Body of pancreas (tissue), 4 donors: Measurements from ENCODE around the gene RASGEF1C. TPM values are rescaled to one million over a fixed set of nuclear protein-coding genes. Genes with fewer than 3 reads are reported as not detected.

Experiments
- ATAC-seq: fragments of 150-250 bp; one replicate; pipeline ENCODE4 v1.9.1; 2016
- DNase-seq, 4 donors: peaks; one replicate each; pipeline ENCODE4 v3.0.0-alpha.2; 2019
- H3K27ac ChIP-seq, 4 donors: fragments of 200-600 bp; sonication (generic); 1 replicate in 3 of 4; 2 replicates in 1 of 4; pipeline versions ENCODE4 v1.5.1 to v1.6.1; 2016 to 2019; ENCODE audit warnings: mild to moderate bottlenecking in 1 of 4, mixed read lengths in 1 of 4, moderate library complexity in 1 of 4
- H3K27me3 ChIP-seq, 2 donors: fragments of 200-600 bp; sonication (generic); one replicate each; pipeline ENCODE4 v1.6.0; 2016; ENCODE audit warnings: mild to moderate bottlenecking in 1 of 2
- H3K36me3 ChIP-seq, 2 donors: fragments of 200-600 bp; sonication (generic); replicated peaks in 1 of 2; 2 replicates each; pipeline ENCODE4 v1.5.1; 2016; ENCODE audit warnings: low read depth in 2 of 2; ENCODE audit not compliant: insufficient read depth in 1 of 2
- H3K4me1 ChIP-seq: fragments of 200-600 bp; sonication (generic); one replicate; pipeline ENCODE4 v1.6.0; 2016
- H3K4me3 ChIP-seq, 2 donors: fragments of 200-600 bp; sonication (generic); 1 replicate in 1 of 2; 2 replicates in 1 of 2; pipeline ENCODE4 v1.5.1; 2016 to 2019
- H3K9me3 ChIP-seq, 3 donors: fragments of 200-600 bp; sonication (generic); 1 replicate in 2 of 3; 2 replicates in 1 of 3; pipeline ENCODE4 v1.5.1; 2016
- POLR2A ChIP-seq, 3 donors: fragments of 450-650 bp; IDR thresholded peaks; one replicate each; pipeline ENCODE4 v1.6.1; 2016; ENCODE audit warnings: antibody characterized with exemption in 3 of 3, mild to moderate bottlenecking in 2 of 3
- WGBS, 2 donors: methylation state at CpG; one replicate each; pipeline ENCODE4 v1.1.5; 2017; 5-methylcytosine and 5-hydroxymethylcytosine counted together
- intact Hi-C: fragments of 100-400 bp; cut with DNase I; formaldehyde crosslinking; loops from one replicate; pipeline ENCODE4 v1.15.1; 2023
- total RNA-seq, 2 donors: library from RNA; depleted of rRNA; stranded (reverse); fragments of >200 nt; gene quantifications; one replicate each; pipeline ENCODE4 v1.1.0, GENCODE V29; 2016
- TF ChIP-seq, protein P1 (sequence below), 7 experiments: fragments of 450-650 bp in 4 of 7; fragments of 200-600 bp in 3 of 7; sonication (generic) in 3 of 7; IDR thresholded peaks; one replicate each; pipeline ENCODE4 v1.5.1; 2016 to 2019; ENCODE audit warnings: antibody characterized with exemption in 7 of 7

The RASGEF1C gene
- total RNA-seq, 2 donors from 2014 or later: not detected

DNA sequence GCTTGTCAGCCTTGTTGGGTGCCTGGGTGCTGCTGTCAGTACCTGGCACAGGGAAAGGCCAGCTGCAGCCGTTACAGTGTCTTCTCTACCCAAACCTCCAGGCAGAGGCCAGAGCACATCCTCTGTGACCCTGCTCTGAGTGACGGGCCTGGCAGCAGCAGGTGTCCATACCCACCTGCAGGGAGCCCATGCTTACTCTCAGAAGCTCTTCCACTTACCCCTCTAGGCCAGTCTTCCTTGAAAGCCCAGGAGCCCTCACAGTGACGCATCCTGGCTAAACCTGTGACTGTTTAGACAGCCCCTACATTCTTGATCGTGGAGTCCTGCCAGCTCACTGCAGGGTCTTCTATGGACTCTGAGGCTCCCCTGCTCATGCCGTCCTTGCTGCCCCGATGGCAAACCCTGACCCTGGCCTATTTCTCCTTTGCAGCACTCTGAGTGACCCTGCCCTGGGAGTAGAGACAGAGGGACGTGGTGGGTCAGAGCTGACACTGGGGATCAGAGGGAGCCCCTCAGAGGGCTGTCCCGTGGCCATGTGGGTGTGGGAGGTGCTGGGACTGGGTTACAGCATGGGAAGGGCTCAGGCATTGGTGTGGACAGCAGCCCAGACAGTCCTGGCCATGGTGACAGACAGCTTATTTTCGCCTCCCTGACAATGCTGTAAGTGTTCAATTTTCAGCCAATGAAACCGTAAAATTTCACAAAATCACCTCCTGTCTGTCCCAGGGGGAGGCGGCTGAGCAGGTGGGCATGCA, 69.9 kb downstream of the RASGEF1C start:
- intact Hi-C loops: no loop called here
- WGBS, 2 donors: 28 to 53% methylated on average over 3 to 11 of the region's 11 CpGs

DNA sequence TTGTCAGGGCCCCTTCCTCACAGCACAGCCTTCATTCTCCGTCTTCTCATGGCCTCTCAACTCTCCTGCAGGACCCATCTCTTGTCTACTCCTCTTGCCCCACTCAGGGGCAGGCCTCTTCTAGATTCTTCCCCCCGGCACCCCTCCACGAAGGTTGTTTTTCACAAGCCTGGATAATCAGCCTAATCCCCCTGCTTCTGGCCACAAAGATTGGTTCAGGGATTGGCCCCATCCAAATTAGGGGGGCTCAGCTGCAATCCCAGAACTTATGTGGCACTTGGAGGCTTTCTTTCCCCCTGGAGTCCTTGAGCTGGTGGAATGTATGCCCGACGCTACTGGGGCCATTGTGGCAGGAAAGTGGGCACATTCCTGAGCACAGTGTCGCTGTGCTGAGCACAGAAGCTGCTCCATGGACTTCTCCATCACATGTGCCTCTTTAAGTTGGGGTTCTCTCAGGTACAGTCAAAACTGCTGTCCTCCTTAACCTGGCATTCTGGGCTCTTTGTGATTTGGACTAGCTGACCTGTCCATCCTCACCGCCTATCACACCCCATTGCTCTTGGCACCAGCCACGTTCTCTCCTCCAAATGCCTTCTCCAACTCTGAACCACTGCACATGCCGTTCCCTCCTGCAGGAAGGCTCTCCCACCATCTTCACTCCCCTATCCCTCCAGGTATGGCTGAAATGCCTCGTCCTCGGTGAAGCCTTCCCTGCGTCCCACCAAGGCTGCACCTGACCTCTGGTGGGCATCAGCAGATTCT, 70.6 kb downstream of the RASGEF1C start:
- H3K9me3 ChIP-seq: no peaks in the 10 kb centered on the region
- DNase-seq: no peak
- no peak overlapping the region for H3K4me3 ChIP-seq
- H3K27me3 ChIP-seq: no peaks in the 10 kb centered on the region
- H3K4me1 ChIP-seq: no peaks in the 10 kb centered on the region
- 56 to 57% methylated on average over 9 to 12 of the region's 12 CpGs for WGBS, 2 donors
- TF ChIP-seq POLR2A (IDR thresholded peaks at IDR 0.05): no peak
- TF ChIP-seq, protein P1, sequence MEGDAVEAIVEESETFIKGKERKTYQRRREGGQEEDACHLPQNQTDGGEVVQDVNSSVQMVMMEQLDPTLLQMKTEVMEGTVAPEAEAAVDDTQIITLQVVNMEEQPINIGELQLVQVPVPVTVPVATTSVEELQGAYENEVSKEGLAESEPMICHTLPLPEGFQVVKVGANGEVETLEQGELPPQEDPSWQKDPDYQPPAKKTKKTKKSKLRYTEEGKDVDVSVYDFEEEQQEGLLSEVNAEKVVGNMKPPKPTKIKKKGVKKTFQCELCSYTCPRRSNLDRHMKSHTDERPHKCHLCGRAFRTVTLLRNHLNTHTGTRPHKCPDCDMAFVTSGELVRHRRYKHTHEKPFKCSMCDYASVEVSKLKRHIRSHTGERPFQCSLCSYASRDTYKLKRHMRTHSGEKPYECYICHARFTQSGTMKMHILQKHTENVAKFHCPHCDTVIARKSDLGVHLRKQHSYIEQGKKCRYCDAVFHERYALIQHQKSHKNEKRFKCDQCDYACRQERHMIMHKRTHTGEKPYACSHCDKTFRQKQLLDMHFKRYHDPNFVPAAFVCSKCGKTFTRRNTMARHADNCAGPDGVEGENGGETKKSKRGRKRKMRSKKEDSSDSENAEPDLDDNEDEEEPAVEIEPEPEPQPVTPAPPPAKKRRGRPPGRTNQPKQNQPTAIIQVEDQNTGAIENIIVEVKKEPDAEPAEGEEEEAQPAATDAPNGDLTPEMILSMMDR (IDR thresholded peaks at IDR 0.05): no peak
- intact Hi-C loops: no loop called here
- H3K27ac ChIP-seq: no peak overlapping the region
- no peak for ATAC-seq
- H3K36me3 ChIP-seq: no peaks in the 10 kb centered on the region

More for the DNA sequence above, 69.9 kb downstream of the RASGEF1C start:
- no peaks in the 10 kb centered on the region for H3K9me3 ChIP-seq
- ATAC-seq: no peak
- no peaks in the 10 kb centered on the region for H3K36me3 ChIP-seq
- DNase-seq: no peak
- H3K4me1 ChIP-seq: no peaks in the 10 kb centered on the region
- no peak overlapping the region for H3K4me3 ChIP-seq
- H3K27me3 ChIP-seq: no peaks in the 10 kb centered on the region
- H3K27ac ChIP-seq: no peak overlapping the region
- TF ChIP-seq, protein P1 (IDR thresholded peaks at IDR 0.05): no peak
- TF ChIP-seq POLR2A (IDR thresholded peaks at IDR 0.05): no peak

DNA sequence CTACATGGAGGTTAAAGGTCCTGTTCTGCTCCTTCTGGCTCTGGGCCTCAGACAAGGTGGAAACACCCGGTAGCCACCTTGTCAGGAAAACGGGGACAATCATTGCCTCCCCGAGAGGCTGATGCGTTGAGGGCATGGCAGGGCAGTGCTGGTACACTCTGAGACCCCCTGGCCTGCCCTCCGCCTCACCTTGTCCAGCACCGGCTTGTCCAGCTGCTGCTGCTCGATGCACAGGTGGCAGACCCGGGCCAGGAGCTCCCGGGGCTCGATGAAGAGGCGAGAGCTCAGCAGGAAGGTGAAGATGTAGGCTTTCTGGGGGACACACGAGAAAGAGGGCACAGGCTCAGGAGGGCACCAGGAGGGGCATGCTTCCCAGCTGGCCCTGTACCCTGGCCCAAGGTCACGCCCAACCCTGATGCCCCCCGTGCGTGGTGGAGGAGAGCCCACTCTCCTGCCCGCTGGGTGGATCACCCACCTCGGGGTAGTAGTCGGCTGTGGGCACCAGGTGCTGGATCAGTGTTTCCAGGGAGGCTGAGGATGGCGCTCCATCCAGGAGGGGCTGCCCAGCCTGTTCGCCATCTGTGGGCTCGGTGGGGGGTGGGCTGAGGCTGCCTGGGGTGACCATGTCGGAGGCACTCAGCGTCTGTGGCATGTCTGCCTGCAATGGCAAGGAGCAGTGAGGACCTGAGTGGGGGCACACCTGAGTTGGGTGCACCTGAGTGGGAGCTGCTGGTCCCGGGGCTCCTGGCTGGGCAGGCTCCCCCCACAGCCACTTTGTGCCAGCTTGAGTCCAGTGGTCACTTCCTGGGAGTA, 71.4 kb downstream of the RASGEF1C start:
- H3K27ac ChIP-seq: no peak overlapping the region
- H3K27me3 ChIP-seq: no peaks in the 10 kb centered on the region
- 81 to 82% methylated on average over 6 to 24 of the region's 24 CpGs for WGBS, 2 donors
- H3K36me3 ChIP-seq: no peaks in the 10 kb centered on the region
- TF ChIP-seq, protein P1 (IDR thresholded peaks at IDR 0.05): no peak
- no peak for TF ChIP-seq POLR2A (IDR thresholded peaks at IDR 0.05)
- no peaks in the 10 kb centered on the region for H3K9me3 ChIP-seq
- DNase-seq: no peak
- ATAC-seq: no peak
- intact Hi-C loops: no loop called here
- no peaks in the 10 kb centered on the region for H3K4me1 ChIP-seq
- no peak overlapping the region for H3K4me3 ChIP-seq

DNA sequence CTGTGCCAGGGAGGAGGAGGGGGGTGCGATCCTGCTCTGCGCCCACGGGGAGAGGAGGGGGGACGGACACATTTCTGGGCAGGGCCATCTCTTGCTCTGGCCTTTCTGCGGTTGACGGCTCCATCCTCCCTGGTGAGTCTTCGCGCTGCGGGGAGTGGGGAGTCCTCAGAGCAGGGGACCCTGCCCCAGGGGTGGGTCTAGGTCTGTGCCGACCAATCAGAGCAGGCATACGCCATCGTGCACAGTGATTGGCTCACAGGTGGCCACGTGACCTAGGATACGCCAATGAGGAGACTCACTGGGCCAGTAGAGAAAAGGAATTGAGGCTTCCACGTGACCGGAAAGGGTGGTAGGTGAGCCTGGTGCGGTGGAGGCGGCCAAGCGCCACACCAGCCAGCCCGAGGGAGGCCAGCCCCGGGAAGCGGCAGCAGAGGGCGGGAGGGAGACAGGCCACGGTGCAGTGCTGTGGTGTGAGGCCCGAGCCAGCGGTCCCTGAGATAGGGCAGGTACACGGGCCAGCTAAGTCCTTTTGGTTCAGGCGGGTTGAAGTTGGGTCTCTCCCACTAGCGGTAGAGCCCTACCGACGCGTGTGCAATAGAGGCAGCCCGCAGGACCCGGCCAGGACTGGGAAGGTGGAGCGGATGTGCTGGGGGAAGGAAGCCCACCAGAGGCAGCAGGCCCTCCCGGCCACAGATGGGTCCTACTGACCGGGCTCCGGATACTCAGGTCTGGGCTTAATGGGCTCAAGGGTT, 72.2 kb downstream of the RASGEF1C start:
- H3K27me3 ChIP-seq: no peaks in the 10 kb centered on the region
- intact Hi-C loops: no loop called here
- H3K36me3 ChIP-seq: no peaks in the 10 kb centered on the region
- H3K27ac ChIP-seq: no peak overlapping the region
- DNase-seq: no peak
- H3K4me1 ChIP-seq: no peaks in the 10 kb centered on the region
- TF ChIP-seq, protein P1 (IDR thresholded peaks at IDR 0.05): no peak
- no peak for TF ChIP-seq POLR2A (IDR thresholded peaks at IDR 0.05)
- WGBS, 2 donors: 83 to 91% methylated on average over 23 to 28 of the region's 38 CpGs
- H3K9me3 ChIP-seq: no peaks in the 10 kb centered on the region
- ATAC-seq: no peak
- no peak overlapping the region for H3K4me3 ChIP-seq
